ENCODE data around the gene NDUFS2.

The NDUFS2 gene

DNA sequence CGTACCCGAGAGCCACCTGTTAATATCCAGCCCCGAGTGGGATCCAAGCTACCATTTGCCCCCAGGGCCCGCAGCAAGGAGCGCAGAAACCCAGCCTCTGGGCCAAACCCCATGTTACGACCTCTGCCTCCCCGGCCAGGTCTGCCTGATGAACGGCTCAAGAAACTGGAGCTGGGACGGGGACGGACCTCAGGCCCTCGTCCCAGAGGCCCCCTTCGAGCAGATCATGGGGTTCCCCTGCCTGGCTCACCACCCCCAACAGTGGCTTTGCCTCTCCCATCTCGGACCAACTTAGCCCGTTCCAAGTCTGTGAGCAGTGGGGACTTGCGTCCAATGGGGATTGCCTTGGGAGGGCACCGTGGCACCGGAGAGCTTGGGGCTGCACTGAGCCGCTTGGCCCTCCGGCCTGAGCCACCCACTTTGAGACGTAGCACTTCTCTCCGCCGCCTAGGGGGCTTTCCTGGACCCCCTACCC lies 41.5 kb upstream of the NDUFS2 start:
- Histone ChIP-seq H4K91ac (ENCODE audit: low read length) (peak overlapping the region; percentile 18), H2BK12ac (ENCODE audit: low read length in 2 of 2) (no peak overlapping the region), H3K4me3 (ENCODE audit: insufficient read depth in 1 of 2, low read depth in 1 of 2, low read length in 2 of 2) (no peak overlapping the region), H3K9ac (ENCODE audit: low read length) (peak overlapping the region; percentile 91), H2BK15ac (ENCODE audit: low read depth, poor library complexity, severe bottlenecking) (no peak overlapping the region), H3K4ac (ENCODE audit: low read depth in 1 of 2, low read length in 2 of 2) (no peak overlapping the region), H3K36me3 (ENCODE audit: control insufficient read depth in 1 of 2, insufficient read depth in 2 of 2, low read depth in 1 of 2, low read length in 2 of 2) (peaks cover 49 to 63% of the 10 kb centered on the region in 2 experiments), H3K79me1 (replicated peaks; ENCODE audit: low read length, poor library complexity, severe bottlenecking) (peaks cover 37% of the 10 kb centered on the region), H3K27me3 (ENCODE audit: control insufficient read depth in 1 of 2, insufficient read depth in 1 of 2, low read length in 2 of 2) (no peaks in the 10 kb centered on the region), H3K4me1 (ENCODE audit: control insufficient read depth, insufficient read depth, low read depth, low read length) (peaks cover 22% of the 10 kb centered on the region), H2BK120ac (ENCODE audit: low read depth, low read length) (no peak overlapping the region), H2AK5ac (ENCODE audit: low read length, severe bottlenecking) (no peak overlapping the region), H2AFZ (ENCODE audit: low read depth, low read length) (no peak overlapping the region), H2BK5ac (ENCODE audit: low read depth, low read length, poor library complexity, severe bottlenecking) (no peak overlapping the region), H3K23ac (ENCODE audit: low read length in 2 of 2) (no peak overlapping the region), H3K27ac (ENCODE audit: low read length, poor library complexity, severe bottlenecking) (no peak overlapping the region), H3K9me3 (ENCODE audit: control insufficient read depth, low read length) (no peaks in the 10 kb centered on the region), H3K18ac (ENCODE audit: low read depth in 1 of 2, low read length in 2 of 2) (no peak overlapping the region), H3K4me2 (ENCODE audit: low read length, poor library complexity, severe bottlenecking) (no peak overlapping the region), H4K8ac (ENCODE audit: low read length) (no peak overlapping the region), H3K14ac (ENCODE audit: low read length in 2 of 2) (no peak overlapping the region)
- no peak for DNase-seq
- 97% methylated on average over 22 of the region's 22 CpGs for WGBS

DNA sequence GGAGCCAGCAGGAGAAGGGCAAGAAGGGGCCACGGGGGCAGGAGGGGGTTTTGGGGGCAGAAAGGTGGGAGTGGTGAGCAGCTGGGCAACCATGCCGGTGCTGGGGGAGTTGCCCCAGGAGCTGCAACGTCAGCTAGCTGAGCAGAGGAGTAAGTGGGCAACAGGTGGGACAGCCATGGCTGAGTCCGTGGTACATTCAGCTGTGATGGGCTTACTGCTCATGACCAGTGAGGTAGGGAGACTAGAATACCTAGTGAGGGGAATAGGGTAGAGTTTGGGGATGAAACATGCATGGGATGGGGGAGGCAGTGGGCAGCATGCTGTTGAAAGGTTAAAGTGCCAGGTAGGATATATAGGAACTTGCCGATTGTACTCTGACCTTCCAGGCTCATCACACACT lies 40.5 kb upstream of the NDUFS2 start:
- H3K79me1 ChIP-seq (replicated peaks; ENCODE audit: low read length, poor library complexity, severe bottlenecking) = peaks cover 34% of the 10 kb centered on the region

DNA sequence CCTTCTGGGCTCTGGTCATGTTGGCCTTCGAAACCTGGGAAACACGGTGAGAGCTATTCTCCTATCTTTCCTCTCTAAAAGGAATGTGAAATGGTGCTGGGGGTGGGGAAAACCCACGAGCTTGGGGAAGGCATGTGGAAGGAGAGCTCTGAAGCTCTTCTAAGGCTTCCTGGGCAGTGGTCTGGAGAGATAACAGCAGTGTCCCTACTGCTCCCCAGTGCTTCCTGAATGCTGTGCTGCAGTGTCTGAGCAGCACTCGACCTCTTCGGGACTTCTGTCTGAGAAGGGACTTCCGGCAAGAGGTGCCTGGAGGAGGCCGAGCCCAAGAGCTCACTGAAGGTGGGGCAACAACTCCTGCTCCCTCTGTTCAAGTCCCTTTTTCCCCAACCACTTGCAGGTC lies 40.1 kb upstream of the NDUFS2 start:
- DNase-seq = no peak
- Histone ChIP-seq H3K4me1 (ENCODE audit: control insufficient read depth, insufficient read depth, low read depth, low read length) (peaks cover 24% of the 10 kb centered on the region), H3K4ac (ENCODE audit: low read depth in 1 of 2, low read length in 2 of 2) (no peak overlapping the region), H3K23ac (ENCODE audit: low read length in 2 of 2) (no peak overlapping the region), H2BK15ac (ENCODE audit: low read depth, poor library complexity, severe bottlenecking) (no peak overlapping the region), H3K9ac (ENCODE audit: low read length) (no peak overlapping the region), H2BK120ac (ENCODE audit: low read depth, low read length) (no peak overlapping the region), H3K9me3 (ENCODE audit: control insufficient read depth, low read length) (no peaks in the 10 kb centered on the region), H3K4me2 (ENCODE audit: low read length, poor library complexity, severe bottlenecking) (no peak overlapping the region), H2AK5ac (ENCODE audit: low read length, severe bottlenecking) (no peak overlapping the region), H2AFZ (ENCODE audit: low read depth, low read length) (no peak overlapping the region), H3K4me3 (ENCODE audit: insufficient read depth in 1 of 2, low read depth in 1 of 2, low read length in 2 of 2) (no peak overlapping the region), H2BK5ac (ENCODE audit: low read depth, low read length, poor library complexity, severe bottlenecking) (no peak overlapping the region), H4K8ac (ENCODE audit: low read length) (no peak overlapping the region), H4K91ac (ENCODE audit: low read length) (no peak overlapping the region), H3K27ac (ENCODE audit: low read length, poor library complexity, severe bottlenecking) (no peak overlapping the region), H3K79me1 (replicated peaks; ENCODE audit: low read length, poor library complexity, severe bottlenecking) (peaks cover 33% of the 10 kb centered on the region), H3K27me3 (ENCODE audit: control insufficient read depth in 1 of 2, insufficient read depth in 1 of 2, low read length in 2 of 2) (no peaks in the 10 kb centered on the region), H3K18ac (ENCODE audit: low read depth in 1 of 2, low read length in 2 of 2) (no peak overlapping the region), H2BK12ac (ENCODE audit: low read length in 2 of 2) (no peak overlapping the region), H3K36me3 (ENCODE audit: control insufficient read depth in 1 of 2, insufficient read depth in 2 of 2, low read depth in 1 of 2, low read length in 2 of 2) (peaks cover 46 to 59% of the 10 kb centered on the region in 2 experiments), H3K14ac (ENCODE audit: low read length in 2 of 2) (no peak overlapping the region)
- WGBS = 60% methylated on average over 5 of the region's 7 CpGs

More for the DNA sequence above, 40.5 kb upstream of the NDUFS2 start:
- H3K36me3 ChIP-seq (ENCODE audit: control insufficient read depth in 1 of 2, insufficient read depth in 2 of 2, low read depth in 1 of 2, low read length in 2 of 2) = peaks cover 49 to 63% of the 10 kb centered on the region in 2 experiments
- 97% methylated on average over 4 of the region's 5 CpGs for WGBS
- no peak overlapping the region for H2BK15ac ChIP-seq (ENCODE audit: low read depth, poor library complexity, severe bottlenecking)
- no peak overlapping the region for H3K9ac ChIP-seq (ENCODE audit: low read length)
- H2BK5ac ChIP-seq (ENCODE audit: low read depth, low read length, poor library complexity, severe bottlenecking) = no peak overlapping the region
- H3K27me3 ChIP-seq (ENCODE audit: control insufficient read depth in 1 of 2, insufficient read depth in 1 of 2, low read length in 2 of 2) = no peaks in the 10 kb centered on the region
- no peak overlapping the region for H4K8ac ChIP-seq (ENCODE audit: low read length)
- H3K18ac ChIP-seq (ENCODE audit: low read depth in 1 of 2, low read length in 2 of 2) = no peak overlapping the region
- H3K4me3 ChIP-seq (ENCODE audit: insufficient read depth in 1 of 2, low read depth in 1 of 2, low read length in 2 of 2) = no peak overlapping the region
- no peak overlapping the region for H2AK5ac ChIP-seq (ENCODE audit: low read length, severe bottlenecking)
- H3K4me1 ChIP-seq (ENCODE audit: control insufficient read depth, insufficient read depth, low read depth, low read length) = peaks cover 23% of the 10 kb centered on the region
- no peak overlapping the region for H2BK120ac ChIP-seq (ENCODE audit: low read depth, low read length)
- H2BK12ac ChIP-seq (ENCODE audit: low read length in 2 of 2) = no peak overlapping the region
- no peak overlapping the region for H3K4me2 ChIP-seq (ENCODE audit: low read length, poor library complexity, severe bottlenecking)
- no peak overlapping the region for H3K23ac ChIP-seq (ENCODE audit: low read length in 2 of 2)
- H3K4ac ChIP-seq (ENCODE audit: low read depth in 1 of 2, low read length in 2 of 2) = no peak overlapping the region
- no peak overlapping the region for H3K27ac ChIP-seq (ENCODE audit: low read length, poor library complexity, severe bottlenecking)
- H3K9me3 ChIP-seq (ENCODE audit: control insufficient read depth, low read length) = no peaks in the 10 kb centered on the region
- H2AFZ ChIP-seq (ENCODE audit: low read depth, low read length) = no peak overlapping the region
- no peak overlapping the region for H4K91ac ChIP-seq (ENCODE audit: low read length)
- no peak for DNase-seq
- no peak overlapping the region for H3K14ac ChIP-seq (ENCODE audit: low read length in 2 of 2)

DNA sequence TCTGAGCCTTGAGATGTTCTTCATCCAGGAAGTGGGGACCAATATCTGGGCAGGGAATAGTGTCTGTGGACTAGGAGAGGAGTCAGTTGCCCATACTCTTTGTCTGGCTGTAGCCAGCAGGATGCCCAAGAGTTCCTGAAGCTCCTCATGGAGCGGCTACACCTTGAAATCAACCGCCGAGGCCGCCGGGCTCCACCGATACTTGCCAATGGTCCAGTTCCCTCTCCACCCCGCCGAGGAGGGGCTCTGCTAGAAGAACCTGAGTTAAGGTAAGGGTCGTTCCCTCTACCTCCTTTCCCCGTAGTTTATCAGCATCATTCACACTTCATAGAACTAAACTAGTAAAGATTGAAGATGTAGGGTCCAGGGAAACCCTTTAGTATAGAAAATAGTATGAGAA lies 39.4 kb upstream of the NDUFS2 start:
- Histone ChIP-seq H2BK15ac (ENCODE audit: low read depth, poor library complexity, severe bottlenecking) (no peak overlapping the region), H3K79me1 (replicated peaks; ENCODE audit: low read length, poor library complexity, severe bottlenecking) (peaks cover 38% of the 10 kb centered on the region), H3K4ac (ENCODE audit: low read depth in 1 of 2, low read length in 2 of 2) (no peak overlapping the region), H3K27ac (ENCODE audit: low read length, poor library complexity, severe bottlenecking) (no peak overlapping the region), H2AK5ac (ENCODE audit: low read length, severe bottlenecking) (no peak overlapping the region), H3K4me2 (ENCODE audit: low read length, poor library complexity, severe bottlenecking) (no peak overlapping the region), H3K4me3 (ENCODE audit: insufficient read depth in 1 of 2, low read depth in 1 of 2, low read length in 2 of 2) (no peak overlapping the region), H4K8ac (ENCODE audit: low read length) (no peak overlapping the region), H3K18ac (ENCODE audit: low read depth in 1 of 2, low read length in 2 of 2) (no peak overlapping the region), H3K9me3 (ENCODE audit: control insufficient read depth, low read length) (no peaks in the 10 kb centered on the region), H2BK12ac (ENCODE audit: low read length in 2 of 2) (no peak overlapping the region), H2BK120ac (ENCODE audit: low read depth, low read length) (no peak overlapping the region), H3K23ac (ENCODE audit: low read length in 2 of 2) (no peak overlapping the region), H3K14ac (ENCODE audit: low read length in 2 of 2) (no peak overlapping the region), H3K4me1 (ENCODE audit: control insufficient read depth, insufficient read depth, low read depth, low read length) (peaks cover 29% of the 10 kb centered on the region), H2AFZ (ENCODE audit: low read depth, low read length) (no peak overlapping the region), H2BK5ac (ENCODE audit: low read depth, low read length, poor library complexity, severe bottlenecking) (no peak overlapping the region), H3K36me3 (ENCODE audit: control insufficient read depth in 1 of 2, insufficient read depth in 2 of 2, low read depth in 1 of 2, low read length in 2 of 2) (peaks cover 47 to 52% of the 10 kb centered on the region in 2 experiments), H3K27me3 (ENCODE audit: control insufficient read depth in 1 of 2, insufficient read depth in 1 of 2, low read length in 2 of 2) (no peaks in the 10 kb centered on the region), H3K9ac (ENCODE audit: low read length) (peak overlapping the region; percentile 30), H4K91ac (ENCODE audit: low read length) (no peak overlapping the region)
- 93% methylated on average over 7 of the region's 10 CpGs for WGBS
- no peak for DNase-seq
